ENCODE measurements around the gene ASPDH.

Gene ASPDH

DNA sequence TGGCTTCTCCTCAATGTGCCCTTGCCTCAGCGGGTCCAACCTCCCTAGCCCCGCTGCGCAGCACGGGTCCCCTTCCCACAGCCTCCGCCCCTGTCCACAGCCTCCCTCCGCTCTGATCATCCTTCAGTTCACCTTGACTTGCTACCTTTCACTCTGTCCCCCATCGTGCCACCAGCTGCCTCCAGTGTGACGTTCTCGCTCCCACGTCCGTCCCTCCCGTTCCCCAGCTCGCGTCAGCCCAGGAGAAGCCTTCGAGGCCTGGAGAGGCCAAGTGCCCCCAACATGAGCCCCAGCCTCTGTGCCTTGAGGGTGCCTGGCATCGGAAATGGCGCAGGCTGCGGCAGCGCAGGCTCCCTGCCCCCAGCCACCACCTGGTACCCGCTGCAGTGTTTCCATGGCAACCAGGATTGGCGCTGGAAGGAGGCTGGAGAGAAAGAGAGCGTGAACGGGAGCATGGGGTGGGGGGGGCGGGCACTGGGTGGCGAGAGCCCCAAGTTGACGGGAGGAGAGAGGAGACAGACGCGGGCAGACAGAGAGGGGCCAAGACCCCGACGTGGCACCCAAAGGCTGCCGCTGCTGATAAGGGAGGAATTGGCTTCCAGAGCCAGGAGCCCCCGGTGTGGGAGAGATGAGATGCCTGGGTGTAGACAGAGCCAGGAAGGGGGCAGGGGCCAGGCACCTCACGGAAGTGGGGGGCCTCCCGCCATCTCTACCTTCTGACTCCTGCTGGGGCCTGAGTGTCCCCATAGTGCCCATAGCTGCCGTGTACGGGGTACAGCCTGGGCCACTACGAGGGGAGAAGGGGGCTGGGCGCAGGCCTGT is 844 bp upstream of the ASPDH start:
- DNase-seq = no peak
- Mint-ChIP-seq H3K36me3 (ENCODE audit: low read depth) (peaks cover 6% of the 10 kb centered on the region), H3K27me3 (ENCODE audit: low read depth, poor library complexity) (peaks cover 6% of the 10 kb centered on the region), H3K4me1 (peaks cover 31% of the 10 kb centered on the region), H3K27ac (peak overlapping the region; percentile 64), H3K4me3 (no peak overlapping the region), H3K9me3 (no peaks in the 10 kb centered on the region)
- no peak for TF ChIP-seq CTCF (IDR thresholded peaks at IDR 0.05)

DNA sequence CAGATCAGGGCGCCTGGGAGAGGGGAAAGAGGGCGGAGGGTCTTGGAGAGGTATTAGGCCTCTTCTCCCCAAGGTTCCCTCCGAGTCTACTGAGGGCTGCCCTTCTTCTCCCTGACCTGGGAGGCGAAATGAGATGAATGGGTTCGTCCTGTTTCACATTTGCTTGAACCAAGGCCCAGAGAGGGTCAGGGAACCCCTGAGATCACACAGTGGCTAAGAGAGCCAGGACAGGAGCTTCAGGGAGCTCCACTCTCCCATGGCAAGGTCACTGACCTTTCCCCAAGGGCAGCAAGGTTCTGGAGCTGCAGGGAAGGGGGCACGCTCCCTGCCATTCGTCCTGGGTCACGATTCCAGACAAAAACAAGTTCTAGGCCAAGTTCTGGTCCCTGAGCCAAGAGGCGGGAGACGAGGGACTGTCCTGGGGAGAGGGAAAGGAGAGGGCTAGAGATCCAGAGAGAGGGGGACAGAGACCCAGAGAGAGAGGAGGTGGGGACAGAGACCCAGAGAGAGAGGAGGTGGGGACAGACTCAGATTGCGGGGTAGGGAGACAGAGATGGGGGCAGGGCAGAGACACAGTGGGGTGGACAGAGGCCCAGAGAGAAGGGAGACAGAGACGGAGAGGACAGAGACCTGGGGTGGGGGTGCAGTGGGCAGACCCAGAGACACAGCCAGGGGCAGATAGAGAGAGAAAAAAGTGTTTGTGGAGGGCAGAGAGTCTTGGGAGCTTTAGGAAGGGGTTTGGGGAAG is 541 bp downstream of the ASPDH start:
- TF ChIP-seq CTCF (IDR thresholded peaks at IDR 0.05) = no peak
- Mint-ChIP-seq H3K27ac (peak overlapping the region; percentile 63), H3K27me3 (ENCODE audit: low read depth, poor library complexity) (peaks cover 3% of the 10 kb centered on the region), H3K9me3 (no peaks in the 10 kb centered on the region), H3K4me1 (peaks cover 44% of the 10 kb centered on the region), H3K4me3 (no peak overlapping the region), H3K36me3 (ENCODE audit: low read depth) (no peaks in the 10 kb centered on the region)
- DNase-seq = no peak

- Mint-ChIP-seq H3K27ac (no peak overlapping the region), H3K36me3 (ENCODE audit: low read depth) (no peaks in the 10 kb centered on the region), H3K4me1 (peaks cover 47% of the 10 kb centered on the region), H3K27me3 (ENCODE audit: low read depth, poor library complexity) (peaks cover 6% of the 10 kb centered on the region), H3K4me3 (peak overlapping the region; percentile 82), H3K9me3 (no peaks in the 10 kb centered on the region)
- TF ChIP-seq CTCF (IDR thresholded peaks at IDR 0.05) = no peak
- DNase-seq = no peak
Observed at GRCh38 chr19:50512112-50512998, 1.4 kb downstream of the ASPDH start.

DNA sequence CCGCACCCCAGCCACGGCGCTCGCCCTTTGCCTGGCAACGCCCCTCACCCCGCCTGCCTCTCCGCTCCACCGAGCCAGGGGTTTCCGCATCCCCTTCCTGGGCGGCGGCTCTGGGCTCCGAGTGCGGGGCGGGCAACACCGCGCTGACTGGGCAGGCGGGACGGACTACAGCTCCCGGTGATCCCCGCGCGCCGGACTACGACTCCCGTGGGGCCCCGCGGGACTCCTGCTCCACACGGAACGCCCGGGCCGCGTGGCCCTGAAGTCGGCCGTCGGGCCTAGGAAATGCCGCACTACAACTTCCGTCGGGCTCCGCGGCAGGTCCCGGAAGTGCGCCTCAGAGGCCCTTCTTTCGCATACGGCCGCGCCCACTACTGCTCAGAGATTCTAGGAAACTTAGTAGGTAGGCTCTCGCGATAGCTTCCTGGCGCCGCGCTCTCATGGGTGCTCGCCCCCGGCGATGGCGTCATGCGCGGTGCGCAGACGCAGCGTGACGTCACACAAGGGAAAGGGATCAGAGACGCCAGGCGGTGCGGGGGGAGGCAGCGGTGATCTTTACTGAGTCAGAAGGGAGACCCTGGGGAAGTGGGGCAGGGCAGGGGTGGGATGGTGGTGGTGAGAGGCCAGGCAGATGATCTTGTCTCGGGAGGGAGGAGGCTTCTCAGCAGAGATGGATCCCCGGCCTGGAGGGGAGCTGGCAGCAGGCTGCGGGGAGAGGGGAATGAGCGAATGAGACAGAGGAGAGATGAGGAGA is 2.5 kb downstream of the ASPDH start, which contains the start of gene JOSD2:
Gene JOSD2 (minus strand): TSS at position 123 of the 754 bp plus-strand sequence. CDS start 760 bp downstream, outside the sequence.
- Mint-ChIP-seq H3K27ac (peak within 1 kb of the TSS; percentile 92), H3K4me3 (peak within 1 kb of the TSS; percentile 82), H3K27me3 (ENCODE audit: low read depth, poor library complexity) (peaks cover 6% of the 10 kb centered on the region), H3K36me3 (ENCODE audit: low read depth) (no peaks in the 10 kb centered on the region), H3K9me3 (no peaks in the 10 kb centered on the region), H3K4me1 (peaks cover 47% of the 10 kb centered on the region)
- no peak for TF ChIP-seq CTCF (IDR thresholded peaks at IDR 0.05)
- DNase-seq = peak; percentile 96

- DNase-seq = no peak
- H3K36me3 Mint-ChIP-seq (ENCODE audit: low read depth) = no peaks in the 10 kb centered on the region
- H3K9me3 Mint-ChIP-seq = no peaks in the 10 kb centered on the region
- peaks cover 47% of the 10 kb centered on the region for H3K4me1 Mint-ChIP-seq
- peak overlapping the region; percentile 82 for H3K4me3 Mint-ChIP-seq
- no peak for TF ChIP-seq CTCF (IDR thresholded peaks at IDR 0.05)
- H3K27ac Mint-ChIP-seq = peak overlapping the region; percentile 84
- peaks cover 6% of the 10 kb centered on the region for H3K27me3 Mint-ChIP-seq (ENCODE audit: low read depth, poor library complexity)
Observed at GRCh38 chr19:50510700-50511068, 3.0 kb downstream of the ASPDH start.
